K562 (cell line): ENCODE data around the gene TTC22. TPM values are rescaled to one million over a fixed set of nuclear protein-coding genes. Genes with fewer than 3 reads are reported as not detected.

Experiments used
- ATAC-seq: fragments of 200-7000 bp; cut with Tn5 transposase; 3 replicates; pipeline ENCODE4 v1.9.1; 2020; ENCODE audit warnings: moderate library complexity
- BruUV-seq: library from RNA; stranded (reverse); fragments of 400-500 nt; replicated peaks from 2 replicates; lab custom pipeline; 2021; lab: Mats Ljungman, UMichigan
- CTCF ChIA-PET: fragments of 300-600 bp; formaldehyde crosslinking; extraction: SDS; loops from one replicate; lab custom pipeline; 2021; ENCODE audit warnings: low intra/inter-chr PET ratio; lab: Yijun Ruan, JAX
- POLR2A ChIA-PET: fragments of 300-600, 350-650 bp; sonication (Branson Sonifier 250); formaldehyde crosslinking; extraction: SDS; loops from one replicate; lab custom pipeline; 2021; ENCODE audit warnings: antibody characterized with exemption, inconsistent platforms; lab: Yijun Ruan, JAX
- DNase-seq, 4 experiments: peaks; one replicate each; pipeline versions ENCODE4 v3.0.0 to v3.0.0-alpha.2; 2011 to 2018; ENCODE audit warnings: low spot score in 3 of 4, mixed read lengths in 3 of 4; ENCODE audit errors: extremely low read depth in 1 of 4
- FAIRE-seq: peaks from 2 replicates; lab custom pipeline; 2011; peaks lifted over from hg19 to GRCh38; lab: Jason Lieb, UNC
- H2AFZ ChIP-seq: 2 replicates; pipeline ENCODE4 v1.6.0; 2011; ENCODE audit warnings: low read depth, low read length, control low read depth, inconsistent platforms
- H3K27ac ChIP-seq: fragments of 200-600 bp; 3 replicates; pipeline ENCODE4 v1.8.0; 2011; ENCODE audit warnings: low read depth, mild to moderate bottlenecking, control low read depth, inconsistent platforms, low read length, moderate library complexity, mixed read lengths; ENCODE audit errors: extremely low read depth
- H3K27me3 ChIP-seq, 2 experiments: fragments of 300-600 bp in 1 of 2; 2 replicates in 1 of 2; 3 replicates in 1 of 2; pipeline versions ENCODE4 v1.6.0 to v1.8.0; 2011; ENCODE audit warnings: inconsistent platforms in 2 of 2, low read length in 2 of 2, mild to moderate bottlenecking in 1 of 2, mixed read lengths in 1 of 2, moderate library complexity in 1 of 2; ENCODE audit not compliant: control insufficient read depth in 2 of 2, insufficient read depth in 2 of 2
- H3K36me3 ChIP-seq: fragments of 300-600 bp; 3 replicates; pipeline ENCODE4 v1.8.0; 2011; ENCODE audit warnings: mild to moderate bottlenecking, low read length, inconsistent platforms; ENCODE audit not compliant: control insufficient read depth, insufficient read depth
- H3K4me1 ChIP-seq, 2 experiments: fragments of 200-600 bp in 1 of 2; replicated peaks in 1 of 2; 2 replicates in 1 of 2; 3 replicates in 1 of 2; pipeline versions ENCODE4 v1.5.1 to v1.8.0; 2011; ENCODE audit warnings: inconsistent platforms in 2 of 2, low read length in 2 of 2, mild to moderate bottlenecking in 1 of 2, mixed read lengths in 1 of 2, moderate library complexity in 1 of 2; ENCODE audit not compliant: control insufficient read depth in 2 of 2, insufficient read depth in 2 of 2
- H3K4me2 ChIP-seq: 2 replicates; pipeline ENCODE4 v1.6.1; 2011; ENCODE audit warnings: low read length, control low read depth, inconsistent platforms, mixed read lengths; ENCODE audit not compliant: insufficient read depth
- H3K4me3 ChIP-seq: fragments of 200-600 bp; sonication (generic), shearing (Covaris generic); 2 replicates; pipeline ENCODE4 v1.5.1; 2016; ENCODE audit warnings: control low read depth, inconsistent platforms
- H3K79me2 ChIP-seq: fragments of 200-600 bp; 3 replicates; pipeline ENCODE4 v1.8.0; 2011; ENCODE audit warnings: low read length, inconsistent platforms; ENCODE audit not compliant: control insufficient read depth, insufficient read depth
- H3K9ac ChIP-seq, 2 experiments: 2 replicates each; pipeline versions ENCODE4 v1.6.0 to v1.6.1; 2011; ENCODE audit warnings: low read depth in 2 of 2, low read length in 2 of 2, control low read depth in 1 of 2, inconsistent platforms in 1 of 2, mild to moderate bottlenecking in 1 of 2, mixed read lengths in 1 of 2; ENCODE audit not compliant: insufficient read depth in 1 of 2
- H3K9me1 ChIP-seq: one replicate; pipeline ENCODE4 v1.6.0; 2011; ENCODE audit warnings: inconsistent platforms, mild to moderate bottlenecking, low read length, moderate library complexity; ENCODE audit not compliant: control insufficient read depth, insufficient read depth
- H3K9me3 ChIP-seq: replicated peaks from 2 replicates; pipeline ENCODE4 v1.5.1; 2011; ENCODE audit warnings: low read depth, low read length, inconsistent platforms; ENCODE audit not compliant: control insufficient read depth, insufficient read depth
- H4K20me1 ChIP-seq: replicated peaks from 2 replicates; pipeline ENCODE4 v1.6.1; 2011; ENCODE audit warnings: low read length, inconsistent platforms, mixed read lengths; ENCODE audit not compliant: control insufficient read depth, insufficient read depth
- ATF3 ChIP-seq, 2 experiments: fragments of 450-650 bp in 1 of 2; sonication (generic) in 1 of 2; formaldehyde crosslinking in 1 of 2; IDR thresholded peaks in 1 of 2; conservative IDR thresholded peaks in 1 of 2; 2 replicates each; pipeline versions ENCODE4 v1.6.1 to v1.8.1; 2016 to 2023; ENCODE audit warnings: mild to moderate bottlenecking in 2 of 2, moderate library complexity in 2 of 2, inconsistent platforms in 1 of 2, missing genetic modification reagents in 1 of 2
- C11orf30 ChIP-seq: fragments of 450-650 bp; IDR thresholded peaks from 2 replicates; pipeline ENCODE4 v1.6.1; 2016; ENCODE audit warnings: low read depth, mild to moderate bottlenecking
- CEBPB ChIP-seq: fragments of 450-650 bp; IDR thresholded peaks from 2 replicates; pipeline ENCODE4 v1.6.1; 2016; ENCODE audit warnings: missing genetic modification characterization, missing compliant biosample characterization
- CEBPG ChIP-seq, 3 experiments: fragments of 200-800 bp in 1 of 3; sonication (Bioruptor generic) in 1 of 3; sonication (generic) in 1 of 3; formaldehyde crosslinking in 1 of 3; IDR thresholded peaks in 2 of 3; conservative IDR thresholded peaks in 1 of 3; 2 replicates each; pipeline versions ENCODE4 v1.6.1 to v1.8.0; 2016 to 2022; ENCODE audit warnings: missing compliant biosample characterization in 2 of 3, missing genetic modification characterization in 2 of 3, mild to moderate bottlenecking in 1 of 3, missing genetic modification reagents in 1 of 3
- HNRNPUL1 ChIP-seq: fragments of 200-400 bp; formaldehyde crosslinking; IDR thresholded peaks from 2 replicates; pipeline ENCODE4 v1.6.1; 2017; ENCODE audit warnings: low read length
- ILK ChIP-seq: fragments of 450-650 bp; IDR thresholded peaks from 2 replicates; pipeline ENCODE4 v1.6.1; 2016; ENCODE audit warnings: missing genetic modification characterization, low read depth, mild to moderate bottlenecking, missing compliant biosample characterization, moderate library complexity, borderline replicate concordance
- PTTG1 ChIP-seq: fragments of 450-650 bp; IDR thresholded peaks from 2 replicates; pipeline ENCODE4 v1.6.1; 2016; ENCODE audit warnings: low read depth, mild to moderate bottlenecking, missing genetic modification characterization, missing compliant biosample characterization
- XRCC3 ChIP-seq: fragments of 450-650 bp; IDR thresholded peaks from 2 replicates; pipeline ENCODE4 v1.6.1; 2017; ENCODE audit warnings: mild to moderate bottlenecking, moderate library complexity
- ZFP36 ChIP-seq: fragments of 150-350 bp; IDR thresholded peaks from 2 replicates; pipeline ENCODE4 v1.6.1; 2018; ENCODE audit warnings: low read length, low read depth; ENCODE audit not compliant: partially characterized antibody
- ZNF282 ChIP-seq: sonication (generic); formaldehyde crosslinking; IDR thresholded peaks from 2 replicates; pipeline ENCODE4 v1.8.1; 2023; ENCODE audit warnings: missing genetic modification reagents
- ZNF76 ChIP-seq: fragments of 250-450 bp; sonication (Bioruptor Pico); IDR thresholded peaks from 2 replicates; pipeline ENCODE4 v1.4.0; 2020; ENCODE audit warnings: mild to moderate bottlenecking, moderate library complexity, borderline replicate concordance
- ZNF766 ChIP-seq: fragments of 200-800 bp; sonication (Bioruptor generic); conservative IDR thresholded peaks from 2 replicates; pipeline ENCODE4 v1.6.1; 2016; ENCODE audit warnings: missing genetic modification characterization, missing compliant biosample characterization
- WGBS: fragments of 100-300 bp; shearing (Covaris generic); methylation state at CpG from one replicate; pipeline ENCODE4 v1.1.6; 2016; ENCODE audit warnings: low coverage, mixed read lengths; ENCODE audit not compliant: insufficient coverage; ENCODE audit errors: missing lambda C conversion rate; 5-methylcytosine and 5-hydroxymethylcytosine counted together
- in situ Hi-C: fragments of 300-500 bp; cut with MboI; formaldehyde crosslinking; loops from 4 replicates; pipeline ENCODE4 v1.15.0; 2018; ENCODE audit warnings: inconsistent platforms, mixed read lengths
- intact Hi-C: fragments of 100-400 bp; cut with micrococcal nuclease; formaldehyde crosslinking; loops from 2 replicates; pipeline ENCODE4 v1.14.2; 2022
- polyA plus RNA-seq, 8 experiments: library from polyadenylated mRNA; depleted of rRNA in 4 of 8; stranded (reverse) in 5 of 8; unstranded in 3 of 8; fragments of >200 nt; fragmentation: Nextera tagmentation in 2 of 8; fragmentation: Illumina TruSeq in 1 of 8; extraction: Ambion mirVana in 2 of 8; extraction: Trizol in 1 of 8; gene quantifications; 2 replicates each; pipeline versions ENCODE4 v1.2.1 to v1.2.3, GENCODE V29; 2011 to 2014; ENCODE audit warnings: inconsistent platforms in 1 of 8, missing spikeins in 1 of 8
- total RNA-seq, 7 experiments: library from RNA; depleted of rRNA in 6 of 7; stranded (reverse); fragments of >200 nt in 6 of 7; fragmentation: Illumina TruSeq in 2 of 7; extraction: Trizol in 2 of 7; gene quantifications; 2 replicates each; pipeline versions ENCODE4 v1.2.1 to v1.2.3, GENCODE V29; 2011 to 2021; ENCODE audit warnings: low replicate concordance in 1 of 7

The TTC22 gene
- total and polyA plus RNA-seq, 9 of the 15 experiments (the other 6 are each of a cell fraction or from before 2014, with no cell fraction given), result 0.07 TPM; not detected in 8

GRCh38 chr1:54798769-54799641 is 2.1 kb downstream of the TTC22 start:
- H3K79me2 ChIP-seq, result no peaks in the 10 kb centered on the region
- WGBS, result 3% methylated on average over 6 of the region's 6 CpGs

More at GRCh38 chr1:54798769-54799641, 2.1 kb downstream of the TTC22 start:
- Histone ChIP-seq H3K9me3 (no peaks in the 10 kb centered on the region), H3K4me3 (no peak overlapping the region), H3K4me2 (no peak overlapping the region), H3K4me1 (peaks cover 5 to 16% of the 10 kb centered on the region in 2 experiments; a peak in 2 of 5 replicates), H4K20me1 (peaks cover 6% of the 10 kb centered on the region), H3K9me1 (no peaks in the 10 kb centered on the region), H2AFZ (no peak overlapping the region), H3K27ac (no peak overlapping the region), H3K9ac (no peak overlapping the region), H3K36me3 (no peaks in the 10 kb centered on the region), H3K27me3 (peaks cover 12 to 65% of the 10 kb centered on the region in 2 experiments; a peak in 4 of 5 replicates)
- intact Hi-C loops (loop anchor here (10.0 kb wide), 1 partner anchor 724 kb away; no protein-coding TSS in a partner anchor), in situ Hi-C loops (no loop called here)
- ChIA-PET CTCF (no interaction called here), POLR2A (interaction anchor here (0.7 to 0.9 kb wide), 2 partner anchors 31 to 127 kb away, joined by 3 read pairs; no protein-coding TSS in a partner anchor)
- no peak for ATAC-seq
- DNase-seq, result no peak
- TF ChIP-seq CEBPB (tag) (peak; percentile 47), ZNF76 (no peak), XRCC3 (no peak), ATF3 (IDR thresholded peaks at IDR 0.05) (0 out of 2 replicates have a peak, but pooled peaks have one; percentile 38), ATF3 (CRISPR knock-in tag; conservative IDR thresholded peaks at IDR 0.05) (no peak), ILK (tag) (no peak), ZFP36 (peak; percentile 51), ZNF282 (CRISPR knock-in tag) (no peak), CEBPG (CRISPR knock-in tag; IDR thresholded peaks at IDR 0.05) (no peak), CEBPG (tag; conservative IDR thresholded peaks at IDR 0.05 in 1 of 2, IDR thresholded peaks at IDR 0.05 in 1 of 2) (peak in 1 of 2 experiments; percentile 71; a peak in 2 of 4 replicates), PTTG1 (tag) (no peak), ZNF766 (CRISPR knock-in tag) (no peak), HNRNPUL1 (no peak), C11orf30 (no peak)
- no TSS peak for BruUV-seq
- FAIRE-seq, result no peak
